Heart right ventricle (tissue), 16 donors: Measurements from ENCODE around the gene HTR6. TPM values are rescaled to one million over a fixed set of nuclear protein-coding genes. Genes with fewer than 3 reads are reported as not detected.

Experiments
- ATAC-seq, 8 donors: fragments of 200-7000 bp; cut with Tn5 transposase; one replicate each; pipeline ENCODE4 v1.9.1; 2020; ENCODE audit warnings: mild to moderate bottlenecking in 8 of 8, moderate library complexity in 8 of 8, moderate number of reproducible peaks in 1 of 8
- DNase-seq, 2 donors: peaks; one replicate each; pipeline ENCODE4 v3.0.0-alpha.2; 2020
- H3K27ac ChIP-seq, 10 donors: fragments of 200-600 bp; sonication (generic) in 2 of 10; one replicate each; pipeline versions ENCODE4 v1.5.0 to v1.8.0; 2020 to 2022; ENCODE audit warnings: mild to moderate bottlenecking in 3 of 10
- H3K27me3 ChIP-seq, 7 donors: fragments of 200-600 bp; one replicate each; pipeline ENCODE4 v1.8.0; 2021 to 2022; ENCODE audit warnings: mild to moderate bottlenecking in 2 of 7
- H3K36me3 ChIP-seq, 9 donors: fragments of 200-600 bp; sonication (generic) in 1 of 9; one replicate each; pipeline versions ENCODE4 v1.5.0 to v1.8.0; 2020 to 2022; ENCODE audit warnings: mild to moderate bottlenecking in 2 of 9
- H3K4me1 ChIP-seq, 9 donors: fragments of 200-600 bp; sonication (generic) in 1 of 9; one replicate each; pipeline versions ENCODE4 v1.5.0 to v1.8.0; 2020 to 2022; ENCODE audit warnings: mild to moderate bottlenecking in 4 of 9
- H3K4me3 ChIP-seq, 10 donors: fragments of 200-600 bp; sonication (generic) in 2 of 10; one replicate each; pipeline versions ENCODE4 v1.5.0 to v1.8.0; 2020 to 2022; ENCODE audit warnings: mild to moderate bottlenecking in 7 of 10, moderate library complexity in 2 of 10
- H3K9me3 ChIP-seq, 11 donors: fragments of 200-600 bp in 10 of 11; sonication (generic) in 2 of 11; one replicate each; pipeline versions ENCODE4 v1.5.0 to v1.8.0; 2013 to 2022; ENCODE audit warnings: mild to moderate bottlenecking in 2 of 11, control low read depth in 1 of 11, moderate library complexity in 1 of 11
- WGBS, 2 donors: extraction: QIAGEN DNeasy Blood & Tissue Kit; methylation state at CpG; one replicate each; pipeline ENCODE4 v1.1.7; 2013; ENCODE audit warnings: inconsistent platforms in 1 of 2; 5-methylcytosine and 5-hydroxymethylcytosine counted together
- intact Hi-C, 10 donors: fragments of 100-400 bp; cut with DNase I; formaldehyde crosslinking; loops; one replicate each; pipeline versions ENCODE4 v1.11.1 to v1.14.2; 2022
- polyA plus RNA-seq, 2 donors: library from polyadenylated mRNA; stranded (reverse); fragments of 200-250 nt; gene quantifications; one replicate each; pipeline ENCODE4 v1.2.3, GENCODE V29; 2013
- total RNA-seq, 10 donors: library from RNA; stranded (reverse); fragmentation: NEBNext Ultra II Directional in 3 of 10; extraction: Animal tissue kit (Norgen Biotek cat#: 25700) in 3 of 10; gene quantifications; one replicate each; pipeline versions ENCODE4 v1.2.1 to v1.2.4, GENCODE V29; 2021 to 2023
- TF ChIP-seq, protein P1 (sequence below), 9 donors: fragments of 200-600 bp; sonication (generic) in 2 of 9; IDR thresholded peaks; one replicate each; pipeline versions ENCODE4 v1.5.0 to v1.8.0; 2021 to 2022; ENCODE audit warnings: antibody characterized with exemption in 9 of 9, mild to moderate bottlenecking in 5 of 9, moderate library complexity in 1 of 9
- donor health status: Arrhythmogenic right ventricular cardiomyopathy.
- donor health status: ischemic (EF 13 %, LVEDD 7.1; RV severe dilation, severe dysfunction).
- donor health status: healthy with polysubstance abuse.
- donor health status: DM: no; HTN: yes; CAD: no.
- donor health status: DM: no; HTN: no; CAD: no.
- donor health status: ischemic (EF 25% LVEDD 6.9; RV normal size, moderate dysfunction).
- donor health status: ischemic (EF 25% LVEDD 5.7; RV mildly dilated, moderate dysfunction).
- donor health status: healthy.
- donor health status: DM: yes; HTN: yes; CAD: no.
- donor health status: Ischemic cardiomyopathy.
- donor health status: ischemic (EF 35%, LVEDD 5.7; RV mildly dilated, moderate dysfunction).
- donor health status: nonischemic (EF 11% LVEDD 7.7; RV severe dilation, severe dysfunction).
- donor health status: DM: yes; HTN: yes; CAD: no.
- donor health status: PGD.
- donor health status: ischemic (EF 29% LVEDD 5.4; RV normal size, mild dysfunction).
- donor health status: nonischemic (EF 23%, LVEDD 6.1; RV moderate dilation, normal function).

The HTR6 gene
- total and polyA plus RNA-seq, 12 donors, result not detected

GRCh38 chr1:19709260-19709793 is 44.7 kb downstream of the HTR6 start:
- Histone ChIP-seq H3K27me3 (no peaks in the 10 kb centered on the region), H3K4me3 (no peak overlapping the region), H3K9me3 (no peaks in the 10 kb centered on the region), H3K4me1 (peaks cover 0 to 6% (median 6%) of the 10 kb centered on the region in 9 donors), H3K36me3 (peaks cover 0 to 14% (median 0%) of the 10 kb centered on the region in 9 donors), H3K27ac (no peak overlapping the region)
- intact Hi-C loops, result no loop called here
- WGBS, 2 donors, result 83 to 85% methylated on average over 4 of the region's 4 CpGs
- ATAC-seq (no peak), DNase-seq (no peak)
- TF ChIP-seq, protein P1, sequence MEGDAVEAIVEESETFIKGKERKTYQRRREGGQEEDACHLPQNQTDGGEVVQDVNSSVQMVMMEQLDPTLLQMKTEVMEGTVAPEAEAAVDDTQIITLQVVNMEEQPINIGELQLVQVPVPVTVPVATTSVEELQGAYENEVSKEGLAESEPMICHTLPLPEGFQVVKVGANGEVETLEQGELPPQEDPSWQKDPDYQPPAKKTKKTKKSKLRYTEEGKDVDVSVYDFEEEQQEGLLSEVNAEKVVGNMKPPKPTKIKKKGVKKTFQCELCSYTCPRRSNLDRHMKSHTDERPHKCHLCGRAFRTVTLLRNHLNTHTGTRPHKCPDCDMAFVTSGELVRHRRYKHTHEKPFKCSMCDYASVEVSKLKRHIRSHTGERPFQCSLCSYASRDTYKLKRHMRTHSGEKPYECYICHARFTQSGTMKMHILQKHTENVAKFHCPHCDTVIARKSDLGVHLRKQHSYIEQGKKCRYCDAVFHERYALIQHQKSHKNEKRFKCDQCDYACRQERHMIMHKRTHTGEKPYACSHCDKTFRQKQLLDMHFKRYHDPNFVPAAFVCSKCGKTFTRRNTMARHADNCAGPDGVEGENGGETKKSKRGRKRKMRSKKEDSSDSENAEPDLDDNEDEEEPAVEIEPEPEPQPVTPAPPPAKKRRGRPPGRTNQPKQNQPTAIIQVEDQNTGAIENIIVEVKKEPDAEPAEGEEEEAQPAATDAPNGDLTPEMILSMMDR (IDR thresholded peaks at IDR 0.05), result no peak

DNA sequence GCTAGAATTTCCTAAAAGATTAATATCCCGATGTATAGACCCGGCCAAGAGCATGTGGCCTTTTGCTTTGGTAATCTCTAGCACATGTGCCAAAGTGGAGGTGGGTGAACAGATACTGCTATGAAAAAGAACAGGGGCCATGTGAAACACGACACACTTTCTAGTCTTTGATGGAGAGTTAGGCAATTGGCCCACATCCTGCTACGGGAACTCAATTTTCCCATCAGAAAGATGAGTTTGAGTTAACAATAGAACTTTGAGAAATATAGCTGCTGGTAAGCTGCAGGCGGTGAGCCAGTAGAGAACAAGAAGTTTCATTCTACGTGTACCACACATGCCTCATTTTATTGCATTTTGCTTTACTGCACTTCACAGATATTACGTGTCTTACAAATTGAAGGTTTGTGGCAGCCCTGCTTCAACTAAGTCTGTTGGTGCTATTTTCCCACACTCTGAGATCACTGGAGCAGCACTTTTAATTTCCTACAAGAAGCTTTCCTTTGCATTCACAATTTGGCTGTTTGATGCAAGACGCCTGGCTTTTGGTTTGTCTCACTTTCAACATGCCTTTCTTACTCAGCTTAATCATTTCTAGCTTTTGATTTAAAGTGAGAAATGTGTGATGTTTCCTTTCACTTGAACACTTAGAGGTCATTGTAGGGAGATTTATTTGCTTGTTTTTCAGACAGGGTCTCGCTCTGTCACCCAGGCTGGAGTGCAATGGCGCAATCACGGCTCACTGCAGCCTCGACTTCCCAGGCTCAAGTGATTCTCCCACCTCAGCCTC is 46.3 kb downstream of the HTR6 start:
- 89 to 90% methylated on average over 12 of the region's 12 CpGs for WGBS, 2 donors
- no peak for DNase-seq
- no peaks in the 10 kb centered on the region for H3K9me3 ChIP-seq
- no peak overlapping the region for H3K4me3 ChIP-seq
- intact Hi-C loops, result loop anchor here in 1 of 10 donors (10.0 kb wide), 1 partner anchor 94 kb away; no protein-coding TSS in a partner anchor
- no peak overlapping the region for H3K27ac ChIP-seq
- H3K27me3 ChIP-seq, result no peaks in the 10 kb centered on the region
- peaks cover 0 to 14% (median 0%) of the 10 kb centered on the region in 9 donors for H3K36me3 ChIP-seq
- H3K4me1 ChIP-seq, result no peaks in the 10 kb centered on the region
- TF ChIP-seq, protein P1 (IDR thresholded peaks at IDR 0.05), result no peak
- ATAC-seq, result no peak

- H3K27ac ChIP-seq, result no peak overlapping the region
- WGBS, 2 donors, result 72 to 73% methylated on average over 4 of the region's 4 CpGs
- H3K4me3 ChIP-seq, result no peak overlapping the region
- H3K4me1 ChIP-seq, result no peaks in the 10 kb centered on the region
- ATAC-seq, result no peak
- TF ChIP-seq, protein P1 (IDR thresholded peaks at IDR 0.05), result no peak
- H3K27me3 ChIP-seq, result no peaks in the 10 kb centered on the region
- intact Hi-C loops, result loop anchor here in 1 of 10 donors (10.0 kb wide), 1 partner anchor 92 kb away; no protein-coding TSS in a partner anchor
- DNase-seq, result no peak
- no peaks in the 10 kb centered on the region for H3K9me3 ChIP-seq
- H3K36me3 ChIP-seq, result peaks cover 0 to 10% (median 0%) of the 10 kb centered on the region in 9 donors
Measured at GRCh38 chr1:19712928-19713327, 48.3 kb downstream of the HTR6 start.

- no peak overlapping the region for H3K27ac ChIP-seq
- no peaks in the 10 kb centered on the region for H3K9me3 ChIP-seq
- no peak overlapping the region for H3K4me3 ChIP-seq
- TF ChIP-seq, protein P1 (IDR thresholded peaks at IDR 0.05), result peak; percentile 58 to 87 (median 75)
- peaks cover 0 to 10% (median 0%) of the 10 kb centered on the region in 9 donors for H3K36me3 ChIP-seq
- 45 to 51% methylated on average over 12 of the region's 12 CpGs for WGBS, 2 donors
- no peaks in the 10 kb centered on the region for H3K27me3 ChIP-seq
- intact Hi-C loops, result loop anchor here in 1 of 10 donors (10.0 kb wide), 1 partner anchor 89 kb away; no protein-coding TSS in a partner anchor
- no peaks in the 10 kb centered on the region for H3K4me1 ChIP-seq
- ATAC-seq (peak; percentile 58 to 94 (median 88)), DNase-seq (peak; percentile 76 to 84)
Measured at GRCh38 chr1:19715334-19716203, 50.9 kb downstream of the HTR6 start.
